ENCODE data around the gene KLHDC3.

The KLHDC3 gene

GRCh38 chr6:42979523-42980177 is 34.4 kb upstream of the KLHDC3 start:
- Histone ChIP-seq H3K9ac (ENCODE audit: insufficient read length, low read depth) (peak overlapping the region; percentile 91), H3K9me3 (ENCODE audit: insufficient read depth, low read length) (no peaks in the 10 kb centered on the region), H3K4me1 (ENCODE audit: insufficient read depth, insufficient read length) (peaks cover 2% of the 10 kb centered on the region), H3K36me3 (ENCODE audit: insufficient read depth, insufficient read length, low read length) (peaks cover 6% of the 10 kb centered on the region), H3K4me3 (ENCODE audit: insufficient read length, low read depth) (peak overlapping the region; percentile 67), H3K27me3 (ENCODE audit: insufficient read depth, insufficient read length) (no peaks in the 10 kb centered on the region)
- TF ChIP-seq YY1 (IDR thresholded peaks at IDR 0.05; ENCODE audit: insufficient read depth, insufficient read length): no peak
- no peak for TF ChIP-seq ZNF274 (IDR thresholded peaks at IDR 0.05; ENCODE audit: low read depth, low read length)
- TF ChIP-seq SUZ12 (IDR thresholded peaks at IDR 0.05; ENCODE audit: extremely low read depth, insufficient read depth, insufficient read length): no peak
- DNase-seq (ENCODE audit: low read depth, low spot score): no peak

GRCh38 chr6:42981836-42982235 is 32.2 kb upstream of the KLHDC3 start:
- Histone ChIP-seq H3K4me3 (ENCODE audit: insufficient read length, low read depth) (no peak overlapping the region), H3K9ac (ENCODE audit: insufficient read length, low read depth) (no peak overlapping the region), H3K4me1 (ENCODE audit: insufficient read depth, insufficient read length) (peaks cover 5% of the 10 kb centered on the region), H3K27me3 (ENCODE audit: insufficient read depth, insufficient read length) (no peaks in the 10 kb centered on the region), H3K36me3 (ENCODE audit: insufficient read depth, insufficient read length, low read length) (no peaks in the 10 kb centered on the region), H3K9me3 (ENCODE audit: insufficient read depth, low read length) (no peaks in the 10 kb centered on the region)
- no peak for DNase-seq (ENCODE audit: low read depth, low spot score)
- TF ChIP-seq ZNF274 (IDR thresholded peaks at IDR 0.05; ENCODE audit: low read depth, low read length) (no peak), SUZ12 (IDR thresholded peaks at IDR 0.05; ENCODE audit: extremely low read depth, insufficient read depth, insufficient read length) (no peak), YY1 (IDR thresholded peaks at IDR 0.05; ENCODE audit: insufficient read depth, insufficient read length) (no peak)

- peak; percentile 96 for DNase-seq (ENCODE audit: low read depth, low spot score)
- H3K4me1 ChIP-seq (ENCODE audit: insufficient read depth, insufficient read length): peaks cover 5% of the 10 kb centered on the region
- no peak for TF ChIP-seq YY1 (IDR thresholded peaks at IDR 0.05; ENCODE audit: insufficient read depth, insufficient read length)
- no peak for TF ChIP-seq SUZ12 (IDR thresholded peaks at IDR 0.05; ENCODE audit: extremely low read depth, insufficient read depth, insufficient read length)
- TF ChIP-seq ZNF274 (IDR thresholded peaks at IDR 0.05; ENCODE audit: low read depth, low read length): no peak
- H3K36me3 ChIP-seq (ENCODE audit: insufficient read depth, insufficient read length, low read length): peaks cover 13% of the 10 kb centered on the region
- no peaks in the 10 kb centered on the region for H3K9me3 ChIP-seq (ENCODE audit: insufficient read depth, low read length)
- H3K27me3 ChIP-seq (ENCODE audit: insufficient read depth, insufficient read length): no peaks in the 10 kb centered on the region
- peak within 1 kb of the TSS; percentile 78 for H3K4me3 ChIP-seq (ENCODE audit: insufficient read length, low read depth)
- H3K9ac ChIP-seq (ENCODE audit: insufficient read length, low read depth): peak within 1 kb of the TSS; percentile 86
These were observed 29.8 kb upstream of the KLHDC3 start, which contains the start of gene PPP2R5D for GRCh38 chr6:42984001-42984923. Gene PPP2R5D, plus strand, starts transcription at chr6:42984570. Its CDS starts 108 bp downstream, at chr6:42984678.

GRCh38 chr6:42984924-42985475 is 29.0 kb upstream of the KLHDC3 start:
- peaks cover 20% of the 10 kb centered on the region for H3K36me3 ChIP-seq (ENCODE audit: insufficient read depth, insufficient read length, low read length)
- H3K4me3 ChIP-seq (ENCODE audit: insufficient read length, low read depth): peak overlapping the region; percentile 78
- H3K27me3 ChIP-seq (ENCODE audit: insufficient read depth, insufficient read length): no peaks in the 10 kb centered on the region
- H3K9me3 ChIP-seq (ENCODE audit: insufficient read depth, low read length): no peaks in the 10 kb centered on the region
- no peak for TF ChIP-seq YY1 (IDR thresholded peaks at IDR 0.05; ENCODE audit: insufficient read depth, insufficient read length)
- TF ChIP-seq SUZ12 (IDR thresholded peaks at IDR 0.05; ENCODE audit: extremely low read depth, insufficient read depth, insufficient read length): no peak
- no peak for TF ChIP-seq ZNF274 (IDR thresholded peaks at IDR 0.05; ENCODE audit: low read depth, low read length)
- peaks cover 5% of the 10 kb centered on the region for H3K4me1 ChIP-seq (ENCODE audit: insufficient read depth, insufficient read length)
- no peak for DNase-seq (ENCODE audit: low read depth, low spot score)
- H3K9ac ChIP-seq (ENCODE audit: insufficient read length, low read depth): peak overlapping the region; percentile 74

GRCh38 chr6:42987533-42988451 is 26.3 kb upstream of the KLHDC3 start:
- no peak for DNase-seq (ENCODE audit: low read depth, low spot score)
- Histone ChIP-seq H3K27me3 (ENCODE audit: insufficient read depth, insufficient read length) (no peaks in the 10 kb centered on the region), H3K36me3 (ENCODE audit: insufficient read depth, insufficient read length, low read length) (peaks cover 33% of the 10 kb centered on the region), H3K4me1 (ENCODE audit: insufficient read depth, insufficient read length) (peaks cover 5% of the 10 kb centered on the region), H3K4me3 (ENCODE audit: insufficient read length, low read depth) (no peak overlapping the region), H3K9me3 (ENCODE audit: insufficient read depth, low read length) (no peaks in the 10 kb centered on the region), H3K9ac (ENCODE audit: insufficient read length, low read depth) (no peak overlapping the region)
- TF ChIP-seq ZNF274 (IDR thresholded peaks at IDR 0.05; ENCODE audit: low read depth, low read length): no peak
- no peak for TF ChIP-seq YY1 (IDR thresholded peaks at IDR 0.05; ENCODE audit: insufficient read depth, insufficient read length)
- TF ChIP-seq SUZ12 (IDR thresholded peaks at IDR 0.05; ENCODE audit: extremely low read depth, insufficient read depth, insufficient read length): no peak

GRCh38 chr6:42988486-42989020 is 25.5 kb upstream of the KLHDC3 start:
- Histone ChIP-seq H3K36me3 (ENCODE audit: insufficient read depth, insufficient read length, low read length) (peaks cover 33% of the 10 kb centered on the region), H3K4me1 (ENCODE audit: insufficient read depth, insufficient read length) (peaks cover 6% of the 10 kb centered on the region), H3K9me3 (ENCODE audit: insufficient read depth, low read length) (no peaks in the 10 kb centered on the region), H3K4me3 (ENCODE audit: insufficient read length, low read depth) (no peak overlapping the region), H3K9ac (ENCODE audit: insufficient read length, low read depth) (no peak overlapping the region), H3K27me3 (ENCODE audit: insufficient read depth, insufficient read length) (no peaks in the 10 kb centered on the region)
- DNase-seq (ENCODE audit: low read depth, low spot score): no peak
- TF ChIP-seq YY1 (IDR thresholded peaks at IDR 0.05; ENCODE audit: insufficient read depth, insufficient read length) (no peak), ZNF274 (IDR thresholded peaks at IDR 0.05; ENCODE audit: low read depth, low read length) (no peak), SUZ12 (IDR thresholded peaks at IDR 0.05; ENCODE audit: extremely low read depth, insufficient read depth, insufficient read length) (no peak)
